NCI-H128 (cell line): ENCODE measurements around the gene DNAAF1.
"Not testable (repeated sequence)": the region's sequence is repeated elsewhere in the genome, so short reads cannot be mapped to it uniquely, and the experiment has no call there.

Experiments used
- DNase-seq: peaks from one replicate; lab custom pipeline; 2025; ENCODE audit not compliant: unreplicated experiment; lab: John Stamatoyannopoulos, UW

The DNAAF1 gene

DNA sequence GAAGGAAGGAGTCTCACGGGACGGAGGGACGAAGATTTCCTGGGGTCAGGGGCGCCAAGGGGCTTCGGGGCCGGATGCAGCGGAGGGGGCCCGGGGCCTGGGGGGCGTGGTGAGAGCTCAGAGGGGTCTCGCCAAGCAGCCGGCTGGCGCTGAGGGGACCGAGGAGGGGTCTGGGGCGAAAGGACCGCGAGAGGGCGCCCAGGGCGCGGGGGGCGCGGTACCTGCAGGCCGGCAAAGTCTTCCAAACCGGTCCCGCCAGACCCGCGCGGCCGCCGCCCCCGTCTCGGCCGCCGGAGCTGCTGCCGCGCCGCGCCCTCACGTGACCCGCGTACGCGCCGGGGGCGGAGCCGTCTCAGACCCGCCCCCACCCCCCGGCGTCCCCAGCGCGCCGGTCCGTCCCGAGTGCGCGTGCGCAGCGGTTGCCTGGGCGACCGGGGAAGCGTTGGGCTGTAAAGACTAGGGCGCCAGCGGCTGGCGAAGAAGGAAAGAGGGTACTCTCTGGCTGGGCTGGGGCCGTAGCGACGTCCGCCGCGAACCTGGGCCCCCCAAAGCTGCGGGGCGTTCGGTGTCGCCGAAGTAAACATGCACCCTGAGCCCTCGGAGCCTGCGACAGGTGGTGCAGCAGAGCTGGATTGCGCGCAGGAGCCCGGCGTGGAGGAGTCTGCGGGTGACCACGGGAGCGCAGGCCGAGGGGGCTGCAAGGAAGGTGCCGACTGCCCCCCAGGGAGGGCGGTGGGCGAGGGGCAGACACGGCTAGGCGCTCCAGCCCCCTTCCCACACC, at the start of gene DNAAF1, which contains the start of gene HSDL1:
DNAAF1 (plus strand) TSS at position 450 of the 781 bp plus-strand sequence; CDS start at position 583, 133 bp downstream.
HSDL1 (minus strand) TSS at position 319 of the 781 bp plus-strand sequence. CDS start 13,856 bp downstream, outside the sequence.
- peak; percentile 68 for DNase-seq

DNA sequence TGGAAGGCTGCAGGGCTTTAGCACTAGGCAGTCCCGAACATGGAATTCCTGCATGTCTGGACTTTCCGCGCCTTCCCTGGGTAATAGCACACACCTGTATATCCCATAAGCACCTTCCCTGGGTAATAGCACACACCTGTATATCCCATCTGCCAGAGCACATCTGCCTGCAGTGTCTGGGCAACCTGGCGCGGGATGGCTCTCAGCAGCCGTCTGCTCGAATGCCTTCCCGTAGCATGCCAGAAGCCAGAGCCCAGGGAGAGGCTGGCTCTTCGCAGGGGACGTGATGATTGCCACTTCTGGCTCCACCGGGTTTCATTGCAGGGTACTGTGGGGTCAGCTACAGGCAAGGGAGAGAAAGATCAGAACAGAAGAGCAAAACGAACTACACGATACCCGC, 49.6 kb upstream of the DNAAF1 start:
- DNase-seq = no peak

DNA sequence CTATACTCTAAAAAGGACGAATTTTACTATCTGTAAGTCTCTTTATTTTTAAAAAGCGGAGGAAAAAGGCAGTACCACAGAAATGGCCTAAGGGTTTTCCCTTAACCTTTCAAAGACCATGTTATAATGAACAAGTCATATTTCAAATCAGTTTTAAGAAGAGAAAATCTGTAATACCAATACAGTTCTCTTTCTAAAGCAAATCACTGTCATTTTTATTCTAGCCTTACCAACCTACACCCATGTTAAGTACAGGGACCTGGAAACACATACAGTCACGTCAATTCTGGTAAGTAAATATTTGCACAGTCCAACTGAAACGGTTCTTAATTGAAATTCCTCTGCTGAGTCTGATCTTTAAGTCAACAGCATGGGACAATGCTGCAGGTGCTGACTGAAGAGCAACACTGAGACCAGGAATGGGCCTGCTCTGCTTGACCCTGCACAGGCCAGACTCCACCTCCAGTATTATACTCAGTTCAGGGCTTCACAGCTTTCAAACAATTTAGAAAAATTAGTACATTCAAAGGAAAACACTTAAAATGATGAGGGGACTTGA, 48.6 kb upstream of the DNAAF1 start:
- DNase-seq = no peak

DNA sequence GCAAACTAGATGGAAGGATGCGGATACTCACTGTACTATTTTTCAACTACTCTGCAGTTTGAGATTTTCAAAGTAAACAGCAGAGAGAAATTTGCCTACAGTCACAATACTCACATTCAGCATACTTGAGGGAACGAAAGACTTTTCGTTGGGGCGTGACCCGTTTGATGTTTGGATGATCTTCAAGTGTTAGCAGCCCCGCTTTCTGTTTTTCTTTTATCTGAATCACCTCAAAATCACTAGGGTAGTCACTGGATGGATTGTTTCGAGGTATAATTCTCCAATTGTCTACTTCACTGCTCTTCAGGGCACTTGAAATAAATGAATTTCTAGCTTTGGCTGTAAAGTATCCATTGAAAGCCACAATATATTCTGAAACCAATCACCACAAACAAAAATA, 46.2 kb upstream of the DNAAF1 start:
- no peak for DNase-seq

DNA sequence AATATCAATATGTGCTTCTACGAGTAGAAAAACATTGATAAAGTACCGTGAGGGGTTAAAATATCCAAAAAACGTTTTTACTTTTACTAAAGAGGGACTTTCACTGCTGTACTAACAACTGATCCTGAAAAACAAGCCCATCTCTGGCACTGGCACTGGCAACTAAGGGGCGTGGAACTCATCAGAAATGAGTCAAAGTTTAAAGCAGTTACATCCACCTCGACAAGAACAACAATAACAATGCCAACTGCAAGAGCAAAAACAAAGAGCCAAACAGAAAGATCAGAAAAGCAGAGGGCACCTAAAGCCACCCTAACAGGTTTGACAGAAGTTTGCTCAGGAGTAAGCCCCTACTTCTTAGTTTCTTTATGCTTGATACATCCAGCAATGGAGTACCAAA, 41.4 kb upstream of the DNAAF1 start:
- DNase-seq = no peak

DNA sequence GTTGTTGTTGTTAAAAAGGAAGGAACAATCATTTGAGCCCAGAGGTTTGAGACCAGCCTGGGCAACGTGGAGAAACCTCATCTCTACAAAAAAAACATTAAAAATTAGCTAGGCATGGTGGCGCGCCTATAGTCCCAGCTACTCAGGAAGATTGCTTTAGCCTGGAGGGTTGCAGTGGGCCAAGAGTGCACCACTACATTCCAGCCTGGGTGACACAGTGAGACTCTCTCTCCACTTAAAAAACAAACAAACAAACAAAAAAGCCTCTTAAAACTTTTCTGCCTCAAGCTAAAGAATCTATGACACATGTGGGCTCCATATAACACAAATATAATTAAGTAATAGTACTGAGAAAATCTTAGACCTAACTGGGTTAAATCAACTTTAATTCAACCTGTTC, 40.9 kb upstream of the DNAAF1 start:
- DNase-seq = no peak

DNA sequence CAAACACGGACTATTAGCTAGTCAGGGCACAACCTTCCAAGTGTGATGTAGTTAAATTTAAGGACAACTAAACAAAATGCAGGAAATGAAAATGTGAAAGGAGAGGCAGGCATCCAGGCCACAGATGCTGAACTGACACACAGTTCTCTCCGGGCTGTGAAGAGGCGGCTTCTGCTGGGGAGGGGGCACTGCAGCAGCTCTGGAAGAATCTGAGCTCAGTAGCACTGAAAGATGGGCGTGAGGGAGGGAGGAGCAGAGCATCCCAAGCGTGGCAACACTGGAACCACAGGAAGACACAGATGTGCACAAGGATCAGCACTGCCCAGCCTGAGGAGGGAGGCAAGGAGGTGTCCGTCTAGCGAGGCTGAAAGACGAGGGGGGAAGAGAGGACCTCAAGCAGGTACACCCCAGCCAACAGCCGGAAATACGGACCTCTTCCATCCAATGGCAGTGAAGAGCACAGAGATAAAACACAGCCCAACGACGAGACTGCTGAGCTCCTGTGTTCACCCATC, 39.8 kb upstream of the DNAAF1 start:
- DNase-seq = no peak

DNA sequence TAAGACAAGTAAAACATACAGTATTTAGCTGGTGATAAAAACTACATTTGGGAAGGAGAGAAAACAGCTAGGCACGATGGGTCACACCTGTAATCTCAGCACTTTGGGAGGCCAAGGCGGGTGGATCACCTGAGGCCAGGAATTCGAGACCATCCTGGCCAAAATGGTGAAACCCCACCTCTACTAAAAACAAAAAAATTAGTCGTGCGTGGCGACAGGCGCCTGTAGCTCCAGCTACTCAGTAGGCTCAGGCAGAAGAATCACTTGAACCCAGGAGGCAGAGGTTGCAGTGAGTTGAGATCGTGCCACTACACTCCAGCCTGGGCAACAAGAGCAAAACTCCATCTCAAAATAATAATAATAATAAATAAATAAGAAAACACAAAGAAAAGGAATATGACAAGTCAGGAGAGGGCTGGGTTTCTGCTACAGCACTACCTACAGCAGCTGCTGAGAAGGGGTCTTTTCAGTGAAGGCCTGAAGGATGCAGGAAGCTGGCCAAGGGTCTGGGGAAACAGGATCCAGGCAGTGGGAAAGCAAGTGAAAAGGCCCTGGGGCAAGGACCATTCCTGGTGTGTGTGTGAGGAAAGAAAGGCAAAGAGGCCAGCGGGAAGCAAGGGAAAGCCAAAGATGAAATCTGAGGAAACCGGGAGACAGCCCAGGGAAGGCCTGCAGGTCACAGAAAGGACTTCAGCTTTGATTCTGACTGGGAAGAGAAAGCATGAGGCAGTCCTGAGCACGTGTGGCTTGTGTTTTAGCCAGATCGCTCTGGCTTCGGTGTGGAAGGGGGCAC, 39.0 kb upstream of the DNAAF1 start:
- no peak for DNase-seq

DNA sequence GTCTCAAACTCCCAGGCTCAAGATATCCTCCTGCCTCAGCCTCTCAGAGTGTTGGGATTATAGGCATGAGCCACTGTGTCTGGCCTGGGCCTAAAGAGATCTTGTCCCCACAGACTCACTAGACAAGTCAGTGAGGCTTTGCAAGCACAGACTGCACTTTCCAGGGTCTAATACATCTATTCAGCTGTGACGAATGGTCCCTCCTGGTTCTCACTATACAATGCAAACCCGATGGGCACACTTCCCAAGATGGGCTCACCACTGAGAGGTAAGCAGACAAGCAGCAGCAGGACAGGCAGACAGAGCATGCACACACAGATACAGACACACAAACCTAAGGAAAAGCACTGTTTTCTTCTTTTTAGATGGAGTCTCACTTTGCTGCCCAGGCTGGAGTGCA, 37.2 kb upstream of the DNAAF1 start:
- no peak for DNase-seq

DNA sequence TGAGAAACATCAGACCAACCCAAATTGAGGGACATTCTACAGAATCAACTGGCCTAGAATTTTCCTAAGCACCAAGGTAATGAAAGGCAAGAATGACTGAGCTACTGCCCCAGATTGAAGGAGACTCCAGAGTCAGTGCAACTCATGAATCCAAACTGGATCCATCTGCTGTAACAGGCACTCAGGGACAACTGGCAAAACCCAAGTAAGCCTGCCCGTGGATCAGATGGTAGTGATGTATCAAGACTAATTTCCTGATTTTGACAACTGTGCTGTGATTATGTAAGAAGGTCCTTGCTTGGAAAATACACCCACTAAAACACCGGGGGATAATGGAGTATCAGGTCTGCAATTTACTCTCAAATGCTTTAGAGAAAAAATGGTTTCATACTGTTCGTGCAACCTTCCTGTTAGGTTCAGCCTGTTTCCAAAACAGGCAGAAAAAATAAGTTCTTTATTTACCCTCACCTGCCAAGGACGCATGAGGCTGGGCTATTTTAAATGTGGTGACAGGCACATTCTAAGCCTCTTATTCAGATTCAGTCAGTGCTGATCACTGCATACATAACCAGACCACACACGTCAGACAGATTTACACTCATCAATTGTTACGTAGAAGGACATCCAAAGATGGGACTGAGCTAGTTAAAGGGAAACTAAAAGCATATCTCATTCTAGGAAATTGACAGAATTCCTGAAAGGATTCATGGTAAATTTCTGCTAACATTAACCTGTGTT, 35.3 kb upstream of the DNAAF1 start:
- no peak for DNase-seq

DNA sequence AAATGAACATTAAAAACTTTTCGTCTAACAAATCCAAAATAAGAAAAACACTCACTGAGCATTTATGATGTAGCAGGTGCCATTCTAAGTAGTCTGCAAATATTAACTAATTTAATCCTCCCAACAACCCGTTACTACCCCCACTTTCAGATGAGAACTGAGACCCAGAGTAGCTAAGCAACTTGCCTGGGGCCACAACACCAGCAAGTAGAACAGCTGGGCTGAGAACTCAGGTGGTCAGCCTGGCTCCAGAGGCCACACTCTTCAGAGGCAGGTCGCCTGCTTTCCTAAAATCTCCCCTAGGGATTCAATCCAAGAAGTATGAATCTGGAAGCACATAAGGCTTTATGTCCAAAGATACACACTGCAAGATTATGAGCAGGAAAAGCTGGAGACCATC, 34.6 kb upstream of the DNAAF1 start:
- no peak for DNase-seq

DNA sequence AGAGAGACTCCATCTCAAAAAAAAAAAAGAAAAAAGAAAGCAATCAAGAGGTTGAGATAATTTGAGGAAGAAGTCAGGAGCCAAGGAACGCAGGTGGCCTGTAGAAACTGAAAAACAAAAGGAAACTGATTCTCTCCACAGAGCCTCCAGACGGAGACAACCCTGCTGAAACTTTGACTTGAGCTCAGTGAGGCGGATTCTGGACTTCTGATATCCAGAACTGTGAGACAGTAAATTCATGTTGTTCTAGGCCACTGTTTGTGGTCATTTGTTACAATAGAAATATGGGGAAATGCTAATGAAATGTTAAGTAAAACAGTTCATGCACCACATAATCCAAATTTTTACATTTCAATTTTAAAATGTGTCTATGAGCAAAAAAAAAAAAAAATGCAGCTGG, 33.6 kb upstream of the DNAAF1 start:
- no peak for DNase-seq

DNA sequence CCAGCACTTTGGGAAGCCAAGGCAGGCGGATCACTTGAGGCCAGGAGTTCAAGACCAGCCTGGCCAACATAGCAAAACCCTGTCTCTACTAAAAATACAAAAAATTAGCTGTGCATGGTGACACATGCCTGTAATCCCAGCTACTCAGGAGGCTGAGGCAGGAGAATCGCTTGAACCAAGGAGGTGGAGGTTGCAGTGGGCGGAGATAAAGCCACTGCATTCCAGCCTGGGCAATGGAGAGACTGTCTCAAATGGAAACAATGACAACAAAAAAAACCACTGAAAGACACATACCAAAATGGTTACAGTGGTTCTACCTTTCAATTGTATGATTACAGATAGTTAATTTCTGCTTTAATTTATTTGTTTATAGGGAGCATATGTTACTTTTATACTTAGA, 33.2 kb upstream of the DNAAF1 start:
- not testable (repeated sequence) for DNase-seq

DNA sequence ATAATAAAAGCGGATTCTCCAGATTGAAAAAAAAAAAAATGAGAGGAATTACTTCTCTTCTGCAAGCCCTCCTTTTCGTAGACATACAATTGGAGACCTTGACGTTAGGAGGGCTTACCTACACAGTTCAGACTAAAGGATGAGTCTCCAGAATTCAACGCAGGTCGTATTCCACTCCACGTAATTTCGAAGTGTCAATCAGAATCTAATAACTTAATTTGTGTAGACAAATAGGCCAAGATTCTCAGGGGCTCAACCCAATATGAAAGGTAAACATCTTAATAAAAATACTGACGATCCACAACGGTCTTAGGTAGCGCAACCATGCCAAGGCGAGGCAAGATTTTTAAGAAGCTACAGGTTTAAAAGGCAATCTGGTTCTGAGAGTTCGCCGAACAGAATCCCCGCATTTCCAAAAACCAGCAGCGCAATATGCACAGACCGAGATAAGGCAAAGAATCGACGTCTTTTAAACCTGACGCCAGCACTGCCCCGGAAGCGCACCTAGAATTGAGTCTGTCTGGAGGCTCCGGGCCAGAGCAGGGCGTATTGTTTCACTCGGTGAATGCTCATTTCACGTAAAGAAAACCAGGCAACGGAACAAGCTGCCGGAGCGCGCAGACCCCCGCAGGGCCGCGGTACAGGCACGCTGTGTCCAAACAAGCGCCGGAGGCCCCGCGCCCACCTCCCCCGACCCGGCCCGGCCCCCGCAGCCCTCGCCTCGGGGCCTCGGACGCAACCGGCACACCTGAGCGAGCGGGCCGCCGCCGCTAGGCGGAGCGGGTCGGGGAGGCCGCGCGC, 29.0 kb upstream of the DNAAF1 start:
- peak; percentile 31 for DNase-seq

DNA sequence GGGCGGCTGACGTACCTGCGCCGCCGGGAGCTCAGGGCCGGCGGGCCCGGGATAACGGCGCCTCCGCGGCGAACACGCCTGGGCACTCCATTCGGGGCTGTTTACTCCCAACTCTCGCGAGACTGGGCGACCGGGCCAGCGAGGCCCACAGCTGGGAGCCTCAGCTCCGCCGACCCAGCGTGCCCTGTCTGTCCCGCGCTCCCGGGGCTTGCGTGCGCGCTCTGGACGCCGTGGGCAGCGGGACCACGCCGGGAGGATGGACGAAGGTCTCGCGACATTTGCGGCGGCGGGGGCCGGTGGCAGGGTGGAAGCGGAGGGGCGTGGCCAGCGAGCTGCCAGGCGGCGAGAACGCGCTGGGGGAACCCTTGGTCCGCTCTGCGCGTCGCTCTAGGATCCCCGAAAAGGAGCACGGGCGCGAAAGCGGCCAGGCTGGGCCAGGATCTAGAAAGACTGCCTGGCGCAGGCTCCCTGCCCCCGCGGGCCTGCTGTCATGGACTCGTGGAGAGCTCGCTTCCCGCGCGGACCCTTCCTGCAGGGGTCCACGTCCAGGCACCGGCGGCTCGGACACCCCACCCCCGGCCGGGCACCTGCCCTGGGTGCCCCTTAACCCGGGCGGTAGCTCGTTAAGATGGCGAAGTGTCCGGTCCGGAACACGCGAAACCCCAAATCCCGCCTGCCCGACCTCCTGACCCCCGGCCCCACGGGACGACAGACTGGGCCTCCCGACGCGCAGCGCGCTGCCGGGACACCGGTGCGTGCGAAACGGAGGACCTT, 28.2 kb upstream of the DNAAF1 start, which contains the start of gene MBTPS1:
MBTPS1 (minus strand) TSS at position 223 of the 774 bp plus-strand sequence. CDS start 15,159 bp downstream, outside the sequence.
- peak; percentile 93 for DNase-seq

DNA sequence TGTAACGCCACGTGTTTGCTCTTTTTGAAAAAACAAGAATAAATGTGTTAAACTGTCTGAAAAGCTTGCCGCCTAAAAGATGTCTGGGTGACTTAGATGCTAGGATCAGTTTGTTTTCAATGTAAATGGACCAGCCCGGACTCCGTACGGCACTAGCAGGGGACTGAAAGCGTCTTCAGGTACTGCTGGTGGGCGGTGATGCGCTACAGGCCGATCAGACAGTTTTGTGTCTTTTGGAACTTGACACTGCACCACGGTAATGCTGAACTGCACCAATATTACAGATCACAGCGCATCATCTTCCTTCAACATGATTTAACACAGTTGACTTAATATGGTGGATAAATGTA, 27.6 kb upstream of the DNAAF1 start:
- no peak for DNase-seq

DNA sequence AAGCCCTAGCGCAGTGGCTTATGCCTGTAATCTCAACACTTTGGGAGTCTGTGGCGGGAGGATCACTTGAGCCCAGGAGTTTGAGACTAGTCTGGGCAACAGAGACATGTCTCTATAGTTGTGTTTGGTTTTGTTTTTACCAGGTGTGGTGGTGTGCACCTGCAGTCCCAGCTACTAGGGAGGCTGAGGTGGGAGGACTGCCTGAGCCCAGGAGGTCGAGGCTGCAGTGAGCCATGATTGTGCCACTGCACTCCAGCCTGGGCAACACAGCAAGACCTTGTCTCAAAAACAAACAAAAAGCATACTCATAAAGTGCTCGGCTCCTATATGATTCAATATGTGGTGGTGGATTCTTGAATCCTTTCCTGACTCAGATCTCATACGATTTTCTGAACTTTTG, 26.8 kb upstream of the DNAAF1 start:
- DNase-seq = not testable (repeated sequence)

DNA sequence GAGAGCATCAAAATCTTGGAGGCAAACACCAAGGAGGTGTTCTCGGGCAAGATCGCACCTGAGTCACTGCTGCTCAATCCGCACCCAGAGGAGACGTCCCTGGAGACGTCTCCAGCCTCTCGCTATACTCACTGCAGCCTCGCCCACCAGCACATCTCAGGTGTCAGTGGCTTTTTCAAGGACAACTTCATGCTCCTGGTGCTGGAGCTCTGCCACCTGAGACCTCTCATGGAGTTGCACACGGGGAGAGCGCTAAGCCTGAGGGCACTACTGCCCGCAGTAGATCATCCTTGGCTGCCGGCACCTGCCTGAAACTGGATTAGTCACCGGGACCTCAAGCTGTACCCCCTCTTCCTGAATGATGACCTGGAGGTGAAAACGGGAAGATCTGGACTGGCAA, 25.7 kb upstream of the DNAAF1 start:
- DNase-seq = peak; percentile 26

DNA sequence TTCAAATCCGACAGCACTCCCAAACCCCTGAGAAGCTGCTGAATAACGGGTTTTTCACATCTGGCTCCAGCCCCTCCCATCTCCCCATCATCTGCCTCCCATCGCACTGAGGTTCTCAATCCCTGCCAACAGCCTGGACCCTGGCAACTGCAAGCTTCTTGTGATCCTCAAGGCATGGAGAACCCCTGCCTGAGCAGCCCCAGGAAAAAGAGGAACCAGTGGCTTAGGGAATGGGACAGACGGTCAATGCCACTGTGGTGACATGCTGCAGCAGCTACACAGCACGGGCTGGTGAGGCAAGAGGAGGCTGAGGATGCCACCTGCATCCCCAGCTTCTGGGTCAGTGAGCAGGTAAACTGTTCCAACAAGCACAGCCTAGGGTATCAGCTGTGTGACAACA, 25.1 kb upstream of the DNAAF1 start:
- DNase-seq = no peak
